GM19463 (cell line): ENCODE results near the gene KDM2B.

Experiments used
- ATAC-seq: cut with Tn5 transposase; IDR thresholded peaks from one replicate; pipeline ENCODE4 v1.9.1; 2021; ENCODE audit warnings: mild to moderate bottlenecking, moderate library complexity; ENCODE audit not compliant: unreplicated experiment

KDM2B gene

GRCh38 chr12:121466794-121467637, 113.8 kb downstream of the KDM2B start:
- peak; percentile 91 for ATAC-seq

- no peak for ATAC-seq
Observed at GRCh38 chr12:121465921-121466793, 114.7 kb downstream of the KDM2B start.

- ATAC-seq = no peak
Observed at GRCh38 chr12:121464331-121464730, 116.5 kb downstream of the KDM2B start.

- ATAC-seq = no peak
Observed at GRCh38 chr12:121461048-121461447, 119.8 kb downstream of the KDM2B start.

- ATAC-seq = no peak
Observed at GRCh38 chr12:121456551-121456950, 124.3 kb downstream of the KDM2B start.

- ATAC-seq = no peak
Observed at GRCh38 chr12:121455766-121456420, 124.9 kb downstream of the KDM2B start.

- ATAC-seq = no peak
Observed at GRCh38 chr12:121454921-121455320, 125.9 kb downstream of the KDM2B start.

GRCh38 chr12:121453629-121454028, 127.2 kb downstream of the KDM2B start:
- ATAC-seq = no peak

- ATAC-seq = no peak
Observed at GRCh38 chr12:121452985-121453360, 127.8 kb downstream of the KDM2B start.

- no peak for ATAC-seq
Observed at GRCh38 chr12:121452340-121452984, 128.4 kb downstream of the KDM2B start.

- no peak for ATAC-seq
Observed at GRCh38 chr12:121451961-121452339, 128.9 kb downstream of the KDM2B start.

- ATAC-seq = no peak
Observed at GRCh38 chr12:121448771-121449315, 132.0 kb downstream of the KDM2B start.

GRCh38 chr12:121446750-121447149, 134.1 kb downstream of the KDM2B start:
- no peak for ATAC-seq

- no peak for ATAC-seq
Observed at GRCh38 chr12:121444842-121445202, 136.0 kb downstream of the KDM2B start.

GRCh38 chr12:121443911-121444841, 136.6 kb downstream of the KDM2B start:
- no peak for ATAC-seq

- ATAC-seq = no peak
Observed at GRCh38 chr12:121443193-121443870, 137.5 kb downstream of the KDM2B start.

GRCh38 chr12:121442028-121442948, 138.5 kb downstream of the KDM2B start:
- ATAC-seq = no peak

GRCh38 chr12:121441555-121441954, 139.3 kb downstream of the KDM2B start:
- ATAC-seq = no peak
